Mesothelial cell of epicardium (in vitro differentiated cells): ENCODE results near the gene PCSK2. TPM values are rescaled to one million over a fixed set of nuclear protein-coding genes. Genes with fewer than 3 reads are reported as not detected.

Experiments used
- DNase-seq, 2 experiments: peaks; one replicate each; pipeline ENCODE4 v3.0.0; 2021; ENCODE audit warnings: low spot score in 2 of 2; ENCODE audit not compliant: unreplicated experiment in 2 of 2
- H3K27ac Mint-ChIP-seq: 2 replicates; pipeline ENCODE4 v1.8.0; 2021; ENCODE audit warnings: mixed read lengths
- H3K27me3 Mint-ChIP-seq: 2 replicates; pipeline ENCODE4 v1.8.0; 2021; ENCODE audit warnings: low read depth, mixed read lengths
- H3K36me3 Mint-ChIP-seq: 2 replicates; pipeline ENCODE4 v1.8.0; 2021; ENCODE audit warnings: mixed read lengths
- H3K4me1 Mint-ChIP-seq: 2 replicates; pipeline ENCODE4 v1.8.0; 2021; ENCODE audit warnings: mixed read lengths
- H3K4me3 Mint-ChIP-seq: 2 replicates; pipeline ENCODE4 v1.8.0; 2021; ENCODE audit warnings: mild to moderate bottlenecking, moderate library complexity, mixed read lengths
- H3K9me3 Mint-ChIP-seq: 2 replicates; pipeline ENCODE4 v1.8.0; 2021; ENCODE audit warnings: mixed read lengths
- CTCF ChIP-seq: fragments of 200-600 bp; sonication (generic); IDR thresholded peaks from one replicate; pipeline ENCODE4 v1.5.0; 2021; ENCODE audit warnings: antibody characterized with exemption; ENCODE audit not compliant: unreplicated experiment
- total RNA-seq: library from RNA; stranded (reverse); gene quantifications from 3 replicates; pipeline ENCODE4 v1.2.1, GENCODE V29; 2021

PCSK2 gene
- total RNA-seq, 1 donor from 2014 or later, result 0.38 TPM

GRCh38 chr20:17202030-17202429, 24.8 kb upstream of the PCSK2 start:
- peaks cover 69% of the 10 kb centered on the region for H3K27me3 Mint-ChIP-seq
- no peaks in the 10 kb centered on the region for H3K9me3 Mint-ChIP-seq
- DNase-seq, result no peak
- H3K27ac Mint-ChIP-seq, result no peak overlapping the region
- TF ChIP-seq CTCF, result no peak
- no peak overlapping the region for H3K4me3 Mint-ChIP-seq
- no peaks in the 10 kb centered on the region for H3K36me3 Mint-ChIP-seq
- no peaks in the 10 kb centered on the region for H3K4me1 Mint-ChIP-seq

GRCh38 chr20:17202673-17203072, 24.2 kb upstream of the PCSK2 start:
- Mint-ChIP-seq H3K4me3 (no peak overlapping the region), H3K27ac (no peak overlapping the region), H3K4me1 (no peaks in the 10 kb centered on the region), H3K36me3 (no peaks in the 10 kb centered on the region), H3K27me3 (peaks cover 65% of the 10 kb centered on the region), H3K9me3 (no peaks in the 10 kb centered on the region)
- DNase-seq, result no peak
- TF ChIP-seq CTCF, result no peak

GRCh38 chr20:17205084-17205813, 21.6 kb upstream of the PCSK2 start:
- H3K9me3 Mint-ChIP-seq, result no peaks in the 10 kb centered on the region
- H3K4me1 Mint-ChIP-seq, result no peaks in the 10 kb centered on the region
- no peak overlapping the region for H3K4me3 Mint-ChIP-seq
- no peak overlapping the region for H3K27ac Mint-ChIP-seq
- no peak for TF ChIP-seq CTCF
- H3K36me3 Mint-ChIP-seq, result no peaks in the 10 kb centered on the region
- peaks cover 58% of the 10 kb centered on the region for H3K27me3 Mint-ChIP-seq
- DNase-seq, result no peak

GRCh38 chr20:17210387-17210786, 16.5 kb upstream of the PCSK2 start:
- Mint-ChIP-seq H3K4me3 (no peak overlapping the region), H3K36me3 (no peaks in the 10 kb centered on the region), H3K27ac (no peak overlapping the region), H3K9me3 (peaks cover 4% of the 10 kb centered on the region), H3K27me3 (peaks cover 45% of the 10 kb centered on the region), H3K4me1 (no peaks in the 10 kb centered on the region)
- no peak for DNase-seq
- no peak for TF ChIP-seq CTCF

- no peaks in the 10 kb centered on the region for H3K36me3 Mint-ChIP-seq
- H3K27me3 Mint-ChIP-seq, result peaks cover 48% of the 10 kb centered on the region
- no peak overlapping the region for H3K27ac Mint-ChIP-seq
- no peak overlapping the region for H3K4me3 Mint-ChIP-seq
- H3K4me1 Mint-ChIP-seq, result no peaks in the 10 kb centered on the region
- DNase-seq, result no peak
- TF ChIP-seq CTCF, result no peak
- H3K9me3 Mint-ChIP-seq, result peaks cover 4% of the 10 kb centered on the region
Measured at GRCh38 chr20:17210983-17211382, 15.9 kb upstream of the PCSK2 start.
